Osteoblast (primary cell): ENCODE measurements around the gene FOXN3. TPM values are rescaled to one million over a fixed set of nuclear protein-coding genes. Genes with fewer than 3 reads are reported as not detected.

Experiments
- DNase-seq: peaks from one replicate; pipeline ENCODE4 v3.0.0; 2011; ENCODE audit warnings: low spot score, mixed read lengths; ENCODE audit not compliant: insufficient read length; ENCODE audit errors: missing footprints
- H2AFZ ChIP-seq: 2 replicates; pipeline ENCODE4 v1.6.0; 2011; ENCODE audit warnings: mild to moderate bottlenecking, low read length
- H3K27ac ChIP-seq: 2 replicates; pipeline ENCODE4 v1.5.1; 2011; ENCODE audit warnings: mild to moderate bottlenecking, low read depth, low read length, moderate library complexity
- H3K27me3 ChIP-seq: 2 replicates; pipeline ENCODE4 v1.6.0; 2012; ENCODE audit warnings: mild to moderate bottlenecking, control low read depth, inconsistent platforms, low read length, moderate library complexity; ENCODE audit not compliant: insufficient read depth
- H3K36me3 ChIP-seq: 2 replicates; pipeline ENCODE4 v1.5.1; 2011; ENCODE audit warnings: mild to moderate bottlenecking, low read length, control low read depth, moderate library complexity; ENCODE audit not compliant: insufficient read depth
- H3K4me1 ChIP-seq: 2 replicates; pipeline ENCODE4 v1.5.1; 2011; ENCODE audit warnings: mild to moderate bottlenecking, low read length, control low read depth, moderate library complexity; ENCODE audit not compliant: insufficient read depth
- H3K4me2 ChIP-seq: 2 replicates; pipeline ENCODE4 v1.6.0; 2011; ENCODE audit warnings: mild to moderate bottlenecking, low read length; ENCODE audit not compliant: insufficient read depth
- H3K4me3 ChIP-seq: fragments of 200-600 bp; sonication (generic); 3 replicates; pipeline ENCODE4 v1.5.1; 2012; ENCODE audit warnings: mild to moderate bottlenecking, low read length, inconsistent platforms; ENCODE audit not compliant: insufficient read depth
- H3K79me2 ChIP-seq: 2 replicates; pipeline ENCODE4 v1.6.0; 2012; ENCODE audit warnings: mild to moderate bottlenecking, low read length, control low read depth, inconsistent platforms; ENCODE audit not compliant: insufficient read depth
- H3K9me3 ChIP-seq: 2 replicates; pipeline ENCODE4 v1.5.1; 2011; ENCODE audit warnings: low read depth, low read length, control low read depth
- H4K20me1 ChIP-seq: 2 replicates; pipeline ENCODE4 v1.6.0; 2012; ENCODE audit warnings: mild to moderate bottlenecking, low read length, control low read depth; ENCODE audit not compliant: insufficient read depth
- CTCF ChIP-seq: IDR thresholded peaks from 2 replicates; pipeline ENCODE4 v1.5.1; 2011; ENCODE audit warnings: mild to moderate bottlenecking, low read depth, low read length, moderate library complexity; ENCODE audit errors: extremely low read depth
- total RNA-seq: library from RNA; depleted of rRNA; stranded (reverse); fragments of >200 nt; gene quantifications from 2 replicates; pipeline ENCODE4 v1.2.3, GENCODE V29; 2012

The FOXN3 gene
- total RNA-seq, 1 donor: 49.9 TPM

GRCh38 chr14:89179891-89180404 lies 237.1 kb downstream of the FOXN3 start:
- no peaks in the 10 kb centered on the region for H3K4me1 ChIP-seq
- H4K20me1 ChIP-seq: peaks cover 4% of the 10 kb centered on the region
- no peaks in the 10 kb centered on the region for H3K79me2 ChIP-seq
- H3K4me2 ChIP-seq: no peak overlapping the region
- DNase-seq: no peak
- no peak overlapping the region for H3K27ac ChIP-seq
- H3K9me3 ChIP-seq: no peaks in the 10 kb centered on the region
- H3K4me3 ChIP-seq: no peak overlapping the region
- H2AFZ ChIP-seq: no peak overlapping the region
- H3K36me3 ChIP-seq: no peaks in the 10 kb centered on the region
- TF ChIP-seq CTCF: no peak
- no peaks in the 10 kb centered on the region for H3K27me3 ChIP-seq

- H3K27me3 ChIP-seq: no peaks in the 10 kb centered on the region
- DNase-seq: no peak
- TF ChIP-seq CTCF: no peak
- peaks cover 3% of the 10 kb centered on the region for H4K20me1 ChIP-seq
- H3K4me2 ChIP-seq: no peak overlapping the region
- no peak overlapping the region for H2AFZ ChIP-seq
- H3K27ac ChIP-seq: no peak overlapping the region
- no peaks in the 10 kb centered on the region for H3K9me3 ChIP-seq
- H3K4me1 ChIP-seq: no peaks in the 10 kb centered on the region
- H3K4me3 ChIP-seq: no peak overlapping the region
- H3K36me3 ChIP-seq: no peaks in the 10 kb centered on the region
- H3K79me2 ChIP-seq: no peaks in the 10 kb centered on the region
Observed at GRCh38 chr14:89178800-89179535, 238.1 kb downstream of the FOXN3 start.

- H3K4me3 ChIP-seq: no peak overlapping the region
- no peaks in the 10 kb centered on the region for H3K9me3 ChIP-seq
- DNase-seq: no peak
- H3K27me3 ChIP-seq: no peaks in the 10 kb centered on the region
- H4K20me1 ChIP-seq: peaks cover 3% of the 10 kb centered on the region
- H2AFZ ChIP-seq: no peak overlapping the region
- H3K4me1 ChIP-seq: no peaks in the 10 kb centered on the region
- no peak overlapping the region for H3K27ac ChIP-seq
- no peaks in the 10 kb centered on the region for H3K36me3 ChIP-seq
- H3K79me2 ChIP-seq: no peaks in the 10 kb centered on the region
- H3K4me2 ChIP-seq: no peak overlapping the region
- no peak for TF ChIP-seq CTCF
Observed at GRCh38 chr14:89178376-89178775, 238.7 kb downstream of the FOXN3 start.

- H2AFZ ChIP-seq: no peak overlapping the region
- no peaks in the 10 kb centered on the region for H3K36me3 ChIP-seq
- H3K4me2 ChIP-seq: no peak overlapping the region
- no peak for DNase-seq
- no peaks in the 10 kb centered on the region for H3K27me3 ChIP-seq
- peaks cover 3% of the 10 kb centered on the region for H4K20me1 ChIP-seq
- no peak for TF ChIP-seq CTCF
- H3K27ac ChIP-seq: no peak overlapping the region
- no peaks in the 10 kb centered on the region for H3K9me3 ChIP-seq
- no peak overlapping the region for H3K4me3 ChIP-seq
- no peaks in the 10 kb centered on the region for H3K4me1 ChIP-seq
- H3K79me2 ChIP-seq: no peaks in the 10 kb centered on the region
Observed at GRCh38 chr14:89175881-89176799, 240.9 kb downstream of the FOXN3 start.
